NCI-H345 (cell line): ENCODE measurements around the gene PDE11A.

Source experiments
- DNase-seq: peaks from one replicate; lab custom pipeline; 2025; lab: John Stamatoyannopoulos, UW

Gene PDE11A

DNA sequence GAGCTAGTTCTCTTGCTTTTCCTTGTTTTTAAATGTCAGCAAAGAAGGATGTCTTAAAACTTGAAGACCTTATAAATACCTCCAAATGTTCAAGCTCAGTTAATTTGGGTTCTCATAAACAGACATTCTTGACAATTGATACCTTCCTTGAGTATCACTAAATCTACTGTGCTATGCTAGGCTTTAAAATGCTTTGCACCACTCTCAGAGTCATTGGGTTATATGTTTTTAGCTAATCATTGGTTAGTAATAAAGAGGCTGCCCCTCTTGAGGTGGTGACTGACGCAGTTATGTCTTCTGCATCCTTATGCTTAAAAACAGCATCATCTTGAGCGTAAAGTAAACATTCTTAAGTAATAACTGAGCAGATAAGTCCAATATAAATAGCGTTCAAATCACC, 404.0 kb downstream of the PDE11A start:
- no peak for DNase-seq

GRCh38 chr2:177667626-177668025, 405.0 kb downstream of the PDE11A start:
- no peak for DNase-seq

- DNase-seq, result no peak
Observed at GRCh38 chr2:177666408-177666807, 406.2 kb downstream of the PDE11A start.

GRCh38 chr2:177665948-177666347, 406.6 kb downstream of the PDE11A start:
- DNase-seq, result no peak

DNA sequence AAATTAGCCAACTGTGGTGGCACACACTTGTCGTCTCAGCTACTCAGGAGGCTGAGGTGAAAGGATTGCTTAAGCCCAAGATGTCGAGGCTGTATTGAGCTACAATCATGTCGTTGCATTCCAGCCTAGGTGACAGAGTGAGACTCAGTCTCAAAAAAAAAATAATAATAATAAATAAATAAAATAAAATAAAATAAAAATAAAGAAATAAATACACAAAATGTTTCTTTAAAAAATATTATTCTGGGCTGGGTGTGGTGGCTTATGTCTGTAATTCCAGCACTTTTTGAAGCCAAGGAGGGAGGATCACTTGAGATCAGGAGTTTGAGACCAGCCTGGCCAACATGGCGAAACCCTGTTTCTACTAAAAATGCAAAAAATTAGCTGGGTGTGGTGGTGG, 407.2 kb downstream of the PDE11A start:
- no peak for DNase-seq

DNA sequence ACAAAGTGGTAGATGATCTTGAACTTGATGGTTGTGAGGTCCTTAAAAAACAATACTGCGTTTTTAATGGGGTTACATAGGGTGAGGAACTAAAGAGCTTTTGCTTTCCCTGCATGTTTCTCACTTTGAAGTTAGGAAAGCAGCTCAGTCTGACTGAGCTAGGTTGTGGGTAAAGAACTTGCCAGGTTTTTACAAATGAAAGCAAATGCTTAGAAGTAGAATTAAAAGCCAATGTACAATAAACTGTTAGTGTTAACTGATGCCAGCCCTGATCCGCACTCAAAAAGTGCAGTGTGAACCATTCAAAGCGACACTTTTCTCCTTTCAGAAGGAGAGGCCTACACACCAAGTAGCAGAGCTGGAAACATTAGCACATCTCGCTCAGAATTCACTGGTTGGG, 409.7 kb downstream of the PDE11A start:
- DNase-seq, result no peak

DNA sequence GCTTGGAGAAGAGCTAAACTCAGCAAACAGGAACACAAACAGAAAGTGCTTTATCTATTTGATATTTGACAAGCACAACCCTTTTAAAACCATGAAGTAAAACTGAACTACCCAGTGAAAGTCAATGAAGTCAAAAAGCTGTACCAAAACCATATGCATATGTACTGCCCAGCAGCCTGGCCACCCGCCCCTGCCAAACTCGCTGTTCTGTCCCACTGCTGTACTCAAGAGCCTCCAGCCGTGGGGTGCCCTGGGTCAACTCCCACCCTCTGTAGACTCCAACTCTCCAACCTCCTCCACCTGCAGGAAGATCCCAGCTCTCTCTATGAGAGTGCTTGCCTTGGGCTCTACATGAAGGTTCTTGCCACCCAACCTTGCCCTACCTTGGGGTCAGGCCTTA, 411.8 kb downstream of the PDE11A start:
- DNase-seq, result no peak

DNA sequence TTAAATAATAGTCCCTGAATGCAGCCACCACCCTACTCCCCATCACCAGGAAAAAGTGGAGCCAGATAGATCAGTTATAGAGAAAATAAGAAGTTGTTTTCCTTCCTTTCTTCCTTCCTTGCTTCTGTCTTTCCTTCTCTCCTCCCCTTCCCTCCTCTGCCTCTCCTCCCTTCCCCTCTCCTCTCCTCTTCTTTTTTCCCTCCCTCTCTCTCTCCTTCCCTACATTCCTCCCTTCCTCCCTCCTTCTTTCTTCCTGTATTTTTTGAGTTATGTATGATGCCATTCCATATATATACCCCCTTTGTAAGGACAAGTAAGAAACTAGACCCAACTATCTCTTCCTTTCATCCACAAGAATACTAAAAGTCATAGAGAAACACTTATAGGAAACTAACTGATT, 414.3 kb downstream of the PDE11A start:
- DNase-seq, result no peak

DNA sequence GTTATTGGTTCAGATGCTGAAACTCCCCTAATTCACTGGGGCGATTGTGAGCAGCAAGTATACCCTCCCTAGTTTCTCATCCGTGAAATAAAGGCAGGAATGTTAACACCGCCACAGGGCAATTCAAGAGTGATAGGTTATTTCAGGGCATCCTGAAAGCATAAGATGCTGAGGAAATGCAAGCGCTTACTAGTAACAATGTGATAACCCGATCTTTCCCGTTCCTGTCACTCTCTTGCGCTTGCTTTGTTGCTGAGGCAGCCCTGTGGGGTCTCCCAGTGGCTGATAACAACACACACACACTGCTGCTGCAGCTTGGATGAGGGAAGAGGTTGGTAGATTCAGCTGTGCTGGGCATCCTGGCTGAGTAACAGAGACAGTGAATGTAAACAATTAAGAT, 420.7 kb downstream of the PDE11A start:
- no peak for DNase-seq

DNA sequence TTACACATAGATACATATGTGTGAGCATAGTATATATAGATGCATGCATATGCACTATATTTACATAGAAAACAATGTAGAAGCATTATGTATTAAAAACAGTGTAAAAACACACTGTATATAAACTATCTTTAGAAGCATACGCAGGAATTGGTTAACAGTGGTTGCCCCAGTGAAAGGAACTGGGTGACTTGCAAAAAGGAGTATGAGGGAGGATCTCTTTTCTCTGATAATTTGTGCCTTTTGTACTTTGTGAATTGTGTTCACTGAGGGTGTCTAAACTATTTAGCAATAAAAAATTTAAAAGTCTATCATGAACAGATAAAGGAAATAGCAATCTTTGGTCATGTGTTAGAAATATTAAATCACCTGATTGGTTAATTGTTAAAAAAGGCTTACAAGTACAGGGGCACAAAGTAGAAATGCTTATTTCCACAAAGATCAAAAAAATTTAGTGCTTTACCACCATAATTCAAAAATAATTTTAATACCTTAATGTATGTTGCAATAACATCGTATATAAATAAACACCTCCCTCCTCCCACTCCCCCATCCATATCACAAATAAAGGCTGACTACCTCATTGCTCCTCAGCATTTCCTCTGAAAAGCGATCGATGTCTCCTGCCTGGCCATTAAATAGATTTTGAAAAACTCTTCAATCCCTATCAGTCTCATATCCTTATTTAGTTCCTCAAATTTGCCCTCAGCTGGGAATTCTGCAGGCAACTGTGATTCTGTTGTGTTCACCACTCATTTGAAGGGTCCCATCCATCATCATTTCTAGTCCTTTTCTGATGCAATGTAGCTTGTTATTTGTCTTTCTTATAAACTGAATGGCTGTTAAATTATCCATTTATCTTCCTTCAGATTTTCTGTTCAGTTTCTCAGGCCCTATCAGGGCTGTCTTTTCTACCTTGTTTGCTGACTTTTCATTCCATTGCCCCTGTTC, 422.7 kb downstream of the PDE11A start:
- no peak for DNase-seq

- no peak for DNase-seq
Observed at GRCh38 chr2:177646791-177647190, 425.8 kb downstream of the PDE11A start.

- no peak for DNase-seq
Observed at GRCh38 chr2:177646241-177646640, 426.3 kb downstream of the PDE11A start.

DNA sequence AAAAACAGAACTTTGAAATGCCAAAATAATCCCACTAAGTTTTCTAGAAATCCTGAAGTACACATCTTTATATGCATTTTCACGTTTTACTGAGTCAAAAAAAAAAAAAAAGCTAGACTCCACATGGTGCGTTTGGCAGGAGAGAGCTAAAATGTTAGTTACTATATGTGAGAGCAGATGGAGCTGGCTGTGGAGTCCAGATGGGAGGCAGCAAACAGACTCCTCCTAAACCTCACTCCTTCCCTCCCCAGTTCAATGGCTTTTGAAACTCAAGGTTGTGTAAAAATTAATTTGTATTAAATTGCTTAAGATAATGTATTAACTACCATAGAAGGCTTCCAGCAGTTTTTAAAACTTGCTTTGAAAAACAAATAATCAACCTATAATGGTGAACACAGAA, 431.2 kb downstream of the PDE11A start:
- no peak for DNase-seq

GRCh38 chr2:177640423-177640822, 432.2 kb downstream of the PDE11A start:
- no peak for DNase-seq

DNA sequence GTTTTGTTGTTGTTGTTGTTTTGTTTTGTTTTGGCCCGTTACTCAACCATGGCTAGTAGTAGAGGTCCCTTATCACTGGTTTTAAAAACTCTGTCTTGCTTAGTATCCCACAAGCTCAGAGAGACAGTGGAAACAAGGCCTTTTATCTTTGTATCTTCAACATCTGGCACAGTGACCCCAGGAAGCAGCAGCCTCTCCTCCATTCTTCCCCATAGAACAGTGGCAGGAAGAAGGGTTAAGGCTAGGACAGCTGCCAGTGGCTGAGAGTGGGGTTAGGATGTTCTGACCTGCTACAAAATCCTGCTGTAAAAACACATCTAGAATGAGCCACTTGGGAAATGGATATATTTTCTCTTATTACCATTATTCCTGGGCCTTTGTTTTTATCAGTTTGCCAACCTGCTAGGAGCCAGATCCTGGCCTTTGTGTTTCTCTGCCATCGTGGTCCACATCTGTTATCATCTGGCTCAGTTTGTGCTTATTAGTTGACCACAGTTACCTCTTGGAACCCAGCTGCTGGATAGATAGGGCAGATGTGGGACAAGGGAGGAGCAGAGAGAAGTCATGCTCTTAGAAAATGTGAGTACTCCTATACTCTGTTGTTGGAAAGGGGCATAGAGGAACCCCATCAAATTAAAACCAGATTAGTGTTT, 433.2 kb downstream of the PDE11A start:
- DNase-seq, result no peak

DNA sequence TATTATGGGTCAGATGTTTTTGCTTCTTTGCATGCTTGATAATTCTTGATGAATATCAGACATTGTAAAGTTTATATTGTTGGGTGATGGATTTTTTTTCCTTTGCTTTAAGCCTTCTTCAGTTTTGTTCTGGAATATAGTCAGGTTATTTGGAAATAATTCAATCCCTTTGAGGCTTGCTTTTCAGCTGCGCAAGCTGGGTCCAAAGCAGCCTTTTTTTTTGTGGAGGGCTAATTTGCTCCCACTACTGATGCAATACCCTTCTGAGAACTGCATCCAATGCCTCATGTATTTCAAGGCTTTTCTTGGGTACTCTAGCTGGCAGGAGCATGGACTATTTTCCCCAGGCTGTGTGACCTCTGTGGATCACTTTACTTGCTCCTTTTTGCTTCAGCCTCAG, 434.1 kb downstream of the PDE11A start:
- no peak for DNase-seq

- no peak for DNase-seq
Observed at GRCh38 chr2:177636672-177637071, 435.9 kb downstream of the PDE11A start.

GRCh38 chr2:177635696-177636095, 436.9 kb downstream of the PDE11A start:
- DNase-seq, result no peak

- peak; percentile 37 for DNase-seq
Observed at GRCh38 chr2:177633910-177634294, 438.7 kb downstream of the PDE11A start.

DNA sequence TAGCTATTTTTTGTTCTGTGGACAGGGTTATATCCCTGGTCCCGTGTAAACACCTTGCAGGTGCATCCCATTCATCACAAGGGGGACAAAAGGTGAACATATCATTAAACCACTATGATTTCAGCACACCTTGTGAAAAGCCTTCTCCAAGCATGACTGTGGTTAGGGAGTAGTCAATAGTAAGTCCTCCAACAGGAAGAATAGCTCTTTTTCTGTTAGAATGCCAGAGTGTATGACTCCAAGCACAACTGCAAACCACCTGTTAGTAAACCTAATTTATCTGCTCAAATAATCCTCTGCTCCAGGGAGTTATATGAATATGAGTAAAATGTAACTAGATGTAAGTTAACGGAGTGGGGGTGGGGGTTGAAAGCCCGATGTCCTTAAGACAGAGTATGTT, 439.5 kb downstream of the PDE11A start:
- DNase-seq, result peak; percentile 10

GRCh38 chr2:177631680-177632079, 440.9 kb downstream of the PDE11A start:
- no peak for DNase-seq

DNA sequence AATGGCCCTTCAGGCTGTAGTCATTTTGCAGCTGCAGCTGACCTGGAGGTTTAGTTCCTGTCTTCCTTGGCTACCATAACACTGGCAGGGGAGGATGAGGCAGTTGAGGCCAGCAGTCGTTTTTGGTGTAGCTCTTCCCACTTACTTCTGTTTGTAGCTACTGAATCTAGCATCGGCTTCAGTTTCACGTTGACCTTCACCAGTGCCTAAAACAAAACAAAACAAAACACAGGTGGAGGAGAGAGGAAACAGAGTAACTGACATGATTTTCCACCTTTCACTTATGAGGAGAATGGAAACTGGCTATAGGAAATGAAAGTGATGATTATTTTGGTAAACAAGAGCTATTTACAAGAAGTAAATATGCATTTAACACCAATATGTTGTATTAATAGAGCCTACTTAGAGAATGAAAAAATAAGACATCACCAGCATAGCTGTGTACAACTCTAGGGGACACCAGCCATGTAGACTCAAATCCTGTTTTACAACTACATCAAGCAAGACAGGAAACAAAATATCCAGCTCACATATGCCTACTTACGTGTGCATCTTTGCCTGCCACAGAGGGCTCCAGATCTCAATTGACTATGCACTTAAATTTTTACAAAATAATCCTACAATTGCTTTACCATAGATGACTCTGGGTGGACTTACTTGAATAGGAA, 443.1 kb downstream of the PDE11A start:
- DNase-seq, result no peak

DNA sequence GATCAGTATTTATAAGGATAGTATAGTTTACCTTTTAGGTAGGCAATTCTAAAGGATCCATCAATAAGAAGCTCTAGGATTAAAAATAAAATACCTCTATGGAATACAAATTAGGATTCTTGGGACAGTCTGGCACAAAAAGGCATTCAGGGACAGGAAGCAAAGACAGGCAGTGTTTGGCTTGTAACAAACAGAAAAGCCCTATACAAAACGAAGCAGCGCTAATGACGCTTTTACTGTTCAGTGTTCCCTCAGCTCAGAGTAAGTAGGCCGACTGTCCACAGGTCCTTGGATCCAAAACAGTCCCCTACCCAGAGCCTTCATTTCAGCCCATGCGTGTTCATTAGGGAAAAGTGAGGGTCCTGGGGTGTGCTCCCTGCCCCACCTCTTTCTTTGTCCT, 443.7 kb downstream of the PDE11A start:
- no peak for DNase-seq
